IMR-90 (cell line): ENCODE results near the gene CSNK1D. TPM values are rescaled to one million over a fixed set of nuclear protein-coding genes. Genes with fewer than 3 reads are reported as not detected.

Experiments used
- ATAC-seq: fragments of 200-7000 bp; cut with Tn5 transposase; 2 replicates; pipeline ENCODE4 v1.9.1; 2020; ENCODE audit warnings: low read depth, mild to moderate bottlenecking, moderate library complexity
- BruUV-seq: library from RNA; stranded (reverse); fragments of 400-500 nt; replicated peaks from 2 replicates; lab custom pipeline; 2021; lab: Mats Ljungman, UMichigan
- CTCF ChIA-PET: fragments of 300-600 bp; formaldehyde crosslinking; extraction: SDS; loops from one replicate; lab custom pipeline; 2021; ENCODE audit warnings: antibody characterized with exemption; lab: Yijun Ruan, JAX
- POLR2A ChIA-PET: fragments of 300-600 bp; sonication (Branson Sonifier 250); formaldehyde crosslinking; loops from one replicate; lab custom pipeline; 2022; ENCODE audit warnings: antibody characterized with exemption; ENCODE audit not compliant: unreplicated experiment; lab: Charles Lee
- DNase-seq: peaks from one replicate; pipeline ENCODE4 v3.0.0; 2013
- H2AFZ ChIP-seq: replicated peaks from 2 replicates; pipeline ENCODE3; 2013; ENCODE audit warnings: low read length, mild to moderate bottlenecking; ENCODE audit not compliant: poor library complexity
- H2AK5ac ChIP-seq: 2 replicates; pipeline ENCODE4 v1.6.1; 2013; ENCODE audit warnings: low read depth, low read length, inconsistent platforms
- H2AK9ac ChIP-seq: replicated peaks from 2 replicates; pipeline ENCODE3; 2013; ENCODE audit warnings: mild to moderate bottlenecking, low read depth, low read length, moderate library complexity; ENCODE audit not compliant: poor library complexity
- H2BK120ac ChIP-seq: 2 replicates; pipeline ENCODE4 v1.6.1; 2013; ENCODE audit warnings: low read depth, low read length, inconsistent platforms
- H2BK15ac ChIP-seq: 3 replicates; pipeline ENCODE4 v1.6.1; 2013; ENCODE audit warnings: low read depth, low read length, inconsistent platforms
- H2BK20ac ChIP-seq: 2 replicates; pipeline ENCODE4 v1.6.1; 2013; ENCODE audit warnings: low read depth, mild to moderate bottlenecking, inconsistent platforms, low read length, moderate library complexity
- H2BK5ac ChIP-seq: 2 replicates; pipeline ENCODE4 v1.6.1; 2013; ENCODE audit warnings: mild to moderate bottlenecking, low read depth, low read length, inconsistent platforms; ENCODE audit not compliant: poor library complexity, severe bottlenecking
- H3K14ac ChIP-seq: replicated peaks from 2 replicates; pipeline ENCODE4 v1.6.1; 2013; ENCODE audit warnings: low read depth, low read length, inconsistent platforms
- H3K18ac ChIP-seq: 2 replicates; pipeline ENCODE4 v1.6.1; 2013; ENCODE audit warnings: low read depth, low read length, control low read depth
- H3K23ac ChIP-seq: 2 replicates; pipeline ENCODE4 v1.6.1; 2013; ENCODE audit warnings: low read depth, low read length, inconsistent platforms
- H3K27ac ChIP-seq: 2 replicates; pipeline ENCODE4 v1.5.1; 2013; ENCODE audit warnings: mild to moderate bottlenecking, control low read depth, low read length; ENCODE audit not compliant: insufficient read depth
- H3K27me3 ChIP-seq: 2 replicates; pipeline ENCODE4 v1.6.1; 2013; ENCODE audit warnings: low read length; ENCODE audit not compliant: control insufficient read depth, insufficient read depth
- H3K36me3 ChIP-seq: 2 replicates; pipeline ENCODE4 v1.6.1; 2013; ENCODE audit warnings: low read length, mixed read lengths; ENCODE audit not compliant: control insufficient read depth, insufficient read depth
- H3K4ac ChIP-seq: 2 replicates; pipeline ENCODE4 v1.6.1; 2013; ENCODE audit warnings: low read depth, low read length, inconsistent platforms
- H3K4me1 ChIP-seq: 2 replicates; pipeline ENCODE4 v1.6.1; 2013; ENCODE audit warnings: low read length, mixed read lengths; ENCODE audit not compliant: control insufficient read depth, insufficient read depth
- H3K4me2 ChIP-seq: 2 replicates; pipeline ENCODE4 v1.6.1; 2013; ENCODE audit warnings: low read depth, mild to moderate bottlenecking, control low read depth, low read length, moderate library complexity
- H3K4me3 ChIP-seq: 2 replicates; pipeline ENCODE4 v1.5.1; 2013; ENCODE audit warnings: low read depth, mild to moderate bottlenecking, control low read depth, low read length, moderate library complexity; ENCODE audit not compliant: insufficient read depth
- H3K56ac ChIP-seq: 2 replicates; pipeline ENCODE4 v1.6.1; 2013; ENCODE audit warnings: low read length, inconsistent platforms; ENCODE audit not compliant: insufficient read depth; ENCODE audit errors: extremely low read depth
- H3K79me1 ChIP-seq, 2 experiments: 2 replicates each; pipeline ENCODE4 v1.6.1; 2013; ENCODE audit warnings: low read length in 2 of 2, inconsistent platforms in 1 of 2, low read depth in 1 of 2
- H3K9ac ChIP-seq: 2 replicates; pipeline ENCODE4 v1.6.1; 2013; ENCODE audit warnings: low read depth, low read length, control low read depth
- H3K9me1 ChIP-seq: 2 replicates; pipeline ENCODE4 v1.6.1; 2013; ENCODE audit warnings: low read length, inconsistent platforms; ENCODE audit not compliant: insufficient read depth
- H3K9me3 ChIP-seq: 2 replicates; pipeline ENCODE4 v1.6.1; 2013; ENCODE audit warnings: low read length; ENCODE audit not compliant: control insufficient read depth, insufficient read depth
- H4K20me1 ChIP-seq: 2 replicates; pipeline ENCODE4 v1.6.1; 2013; ENCODE audit warnings: low read length, inconsistent platforms; ENCODE audit not compliant: insufficient read depth
- H4K5ac ChIP-seq: 2 replicates; pipeline ENCODE4 v1.6.1; 2013; ENCODE audit warnings: mild to moderate bottlenecking, low read depth, low read length, control low read depth
- H4K8ac ChIP-seq, 2 experiments: 2 replicates each; pipeline ENCODE4 v1.6.1; 2013; ENCODE audit warnings: low read depth in 2 of 2, low read length in 2 of 2, control low read depth in 1 of 2, inconsistent platforms in 1 of 2
- H4K91ac ChIP-seq: 2 replicates; pipeline ENCODE4 v1.6.1; 2013; ENCODE audit warnings: low read depth, low read length, inconsistent platforms; ENCODE audit not compliant: insufficient read depth
- BHLHE40 ChIP-seq: fragments of 150-350 bp; IDR thresholded peaks from 2 replicates; pipeline ENCODE4 v1.6.1; 2016; ENCODE audit warnings: mild to moderate bottlenecking, low read depth, low read length
- CEBPB ChIP-seq: IDR thresholded peaks from 2 replicates; pipeline ENCODE4 v1.6.1; 2012; ENCODE audit warnings: low read depth, low read length, improper control_type of control experiment
- CHD1 ChIP-seq: IDR thresholded peaks from 2 replicates; pipeline ENCODE4 v1.6.1; 2012; ENCODE audit warnings: low read depth, low read length, improper control_type of control experiment
- CTCF ChIP-seq: conservative IDR thresholded peaks from 2 replicates; pipeline ENCODE4 v1.5.1; 2012; ENCODE audit warnings: mild to moderate bottlenecking, low read depth, low read length, improper control_type of control experiment
- ELK1 ChIP-seq: fragments of 150-350 bp; IDR thresholded peaks from 2 replicates; pipeline ENCODE4 v1.6.1; 2016; ENCODE audit warnings: low read depth, mild to moderate bottlenecking, low read length, moderate library complexity, borderline replicate concordance
- FOS ChIP-seq: fragments of 150-350 bp; IDR thresholded peaks from 2 replicates; pipeline ENCODE4 v1.6.1; 2016; ENCODE audit warnings: low read depth, low read length
- MAZ ChIP-seq: IDR thresholded peaks from 2 replicates; pipeline ENCODE4 v1.6.1; 2012; ENCODE audit warnings: low read depth, mild to moderate bottlenecking, low read length, improper control_type of control experiment, moderate library complexity, borderline replicate concordance
- MXI1 ChIP-seq: IDR thresholded peaks from 2 replicates; pipeline ENCODE4 v1.6.1; 2012; ENCODE audit warnings: low read depth, mild to moderate bottlenecking, low read length, moderate library complexity, borderline replicate concordance
- NFE2L2 ChIP-seq: fragments of 150-350 bp; IDR thresholded peaks from 2 replicates; pipeline ENCODE4 v1.6.1; 2016; ENCODE audit warnings: low read depth, mild to moderate bottlenecking, low read length
- POLR2A ChIP-seq: IDR thresholded peaks from 2 replicates; pipeline ENCODE4 v1.6.1; 2012; ENCODE audit warnings: mild to moderate bottlenecking, low read depth, low read length
- RAD21 ChIP-seq: IDR thresholded peaks from 2 replicates; pipeline ENCODE4 v1.6.1; 2012; ENCODE audit warnings: low read length, improper control_type of control experiment
- RCOR1 ChIP-seq: IDR thresholded peaks from 2 replicates; pipeline ENCODE4 v1.6.1; 2012; ENCODE audit warnings: mild to moderate bottlenecking, low read length, improper control_type of control experiment; ENCODE audit not compliant: insufficient replicate concordance
- RFX5 ChIP-seq: IDR thresholded peaks from 2 replicates; pipeline ENCODE4 v1.8.0; 2012; ENCODE audit warnings: low read depth, mild to moderate bottlenecking, low read length, moderate library complexity
- SMC3 ChIP-seq: fragments of 150-350 bp; IDR thresholded peaks from 2 replicates; pipeline ENCODE4 v1.6.1; 2016; ENCODE audit warnings: low read depth, mild to moderate bottlenecking, antibody characterized with exemption, low read length, moderate library complexity
- WGBS, 2 experiments: methylation state at CpG; one replicate each; pipeline versions ENCODE4 v1.1.5 to v1.1.7; 2013; ENCODE audit warnings: missing lambda C conversion rate in 2 of 2; ENCODE audit not compliant: insufficient read length in 1 of 2; ENCODE audit errors: extremely low coverage in 2 of 2; 5-methylcytosine and 5-hydroxymethylcytosine counted together
- dilution Hi-C: fragments of 300-500 bp; cut with HindIII; formaldehyde crosslinking; loops from one replicate; pipeline ENCODE4 v1.14.3; 2018; ENCODE audit warnings: low sequenced_read_pairs; ENCODE audit not compliant: unreplicated experiment
- in situ Hi-C: fragments of 300-500 bp; cut with MboI; formaldehyde crosslinking; loops from 3 replicates; pipeline ENCODE4 v1.14.3; 2019; ENCODE audit warnings: low sequenced_read_pairs, inconsistent platforms, mixed read lengths
- intact Hi-C: fragments of 100-400 bp; cut with micrococcal nuclease; formaldehyde crosslinking; loops from 2 replicates; pipeline ENCODE4 v1.10.0; 2022
- polyA plus RNA-seq, 3 experiments: library from polyadenylated mRNA; depleted of rRNA; stranded (reverse); fragments of >200 nt; gene quantifications; 2 replicates each; pipeline ENCODE4 v1.2.3, GENCODE V29; 2012; ENCODE audit warnings: low replicate concordance in 1 of 3
- total RNA-seq: library from RNA; depleted of rRNA; stranded (reverse); fragments of >200 nt; gene quantifications from 2 replicates; pipeline ENCODE4 v1.2.3, GENCODE V29; 2012

The CSNK1D gene
- total and polyA plus RNA-seq, 2 of the 4 experiments (the other 2 are of a cell fraction): 47.1 to 186 TPM

GRCh38 chr17:82228842-82229697 lies 44.4 kb downstream of the CSNK1D start, which contains the start of gene SLC16A3:
TSS of gene SLC16A3 (plus strand) at chr17:82229042. CDS start at chr17:82236009, 6,967 bp downstream.
- Histone ChIP-seq H3K79me1 (peaks cover 0 to 49% of the 10 kb centered on the region in 2 experiments; a peak in 2 of 4 replicates), H2BK120ac (peak within 1 kb of the TSS; percentile 61; the same call in 1 of the 2 replicates), H3K18ac (peak within 1 kb of the TSS; percentile 58), H2AFZ (peak within 1 kb of the TSS; percentile 90), H3K9me1 (no peaks in the 10 kb centered on the region), H4K5ac (peak within 1 kb of the TSS; percentile 32), H3K27ac (peak within 1 kb of the TSS; percentile 90), H3K4ac (peak within 1 kb of the TSS; percentile 85), H2AK9ac (peak within 1 kb of the TSS; percentile 98), H2BK15ac (peak within 1 kb of the TSS; percentile 34; the same call in 1 of the 3 replicates), H3K56ac (peak within 1 kb of the TSS; percentile 14), H3K27me3 (no peaks in the 10 kb centered on the region), H3K4me1 (peaks cover 21% of the 10 kb centered on the region), H3K4me2 (peak within 1 kb of the TSS; percentile 95), H3K4me3 (peak within 1 kb of the TSS; percentile 98), H3K23ac (peak within 1 kb of the TSS; percentile 97), H3K9me3 (no peaks in the 10 kb centered on the region), H3K9ac (peak within 1 kb of the TSS; percentile 98), H4K20me1 (peaks cover 52% of the 10 kb centered on the region), H2AK5ac (peak within 1 kb of the TSS; percentile 85), H3K14ac (peak within 1 kb of the TSS; percentile 94), H3K36me3 (peaks cover 7% of the 10 kb centered on the region), H2BK5ac (peak within 1 kb of the TSS; percentile 89), H4K91ac (peak within 1 kb of the TSS; percentile 89), H4K8ac (peak within 1 kb of the TSS; percentile 66 to 70; a peak in 3 of 4 replicates), H2BK20ac (no peak within 1 kb of the TSS)
- DNase-seq: peak; percentile 75
- POLR2A ChIA-PET: interaction anchor here (0.6 to 1.5 kb wide), 4 partner anchors 9 to 488 kb away, joined by 3 to 10 read pairs (median 4); partner anchors contain the start of gene FN3KRP
- in situ Hi-C loops: no loop called here
- dilution Hi-C loops: no loop called here
- peak; percentile 59 for ATAC-seq
- no TSS peak for BruUV-seq
- CTCF ChIA-PET: interaction anchor here (1.0 kb wide), 1 partner anchor 23 kb away, joined by 3 read pairs; no protein-coding TSS in a partner anchor
- intact Hi-C loops: loop anchor here (1.0 kb wide), 1 partner anchor 23 kb away; no protein-coding TSS in a partner anchor
- WGBS, 2 experiments: 1% methylated on average over 26 of the region's 105 CpGs; no CpG with 5 or more reads in 1 of the 2 experiments
- TF ChIP-seq NFE2L2: no peak
- TF ChIP-seq POLR2A: peak; percentile 99
- no peak for TF ChIP-seq ELK1
- TF ChIP-seq MXI1: peak; percentile 48; the same call in 1 of the 2 replicates
- no peak for TF ChIP-seq CTCF
- TF ChIP-seq BHLHE40: no peak
- no peak for TF ChIP-seq RAD21
- TF ChIP-seq CHD1: no peak
- peak; percentile 89; the same call in 1 of the 2 replicates for TF ChIP-seq MAZ
- no peak for TF ChIP-seq RCOR1
- no peak for TF ChIP-seq CEBPB
- TF ChIP-seq SMC3: 0 out of 2 replicates have a peak, but pooled peaks have one; percentile 4
- no peak for TF ChIP-seq FOS
- TF ChIP-seq RFX5: no peak
